Endothelial cell of umbilical vein (primary cell): ENCODE results near the gene FBXO24. TPM values are rescaled to one million over a fixed set of nuclear protein-coding genes. Genes with fewer than 3 reads are reported as not detected.
"Not testable (repeated sequence)": the region's sequence is repeated elsewhere in the genome, so short reads cannot be mapped to it uniquely, and the experiment has no call there.

ENCODE experiments used
- BruUV-seq: library from RNA; stranded (reverse); fragments of 400-500 nt; replicated peaks from 2 replicates; lab custom pipeline; 2021; lab: Mats Ljungman, UMichigan
- CTCF ChIA-PET: fragments of 300-600, 350-600 bp; sonication (Branson Sonifier 250); formaldehyde crosslinking; loops from one replicate; lab custom pipeline; 2021; ENCODE audit warnings: antibody characterized with exemption, inconsistent platforms; lab: Charles Lee
- POLR2A ChIA-PET: fragments of 300-600, 350-600 bp; sonication (Branson Sonifier 250); formaldehyde crosslinking; loops from one replicate; lab custom pipeline; 2021; ENCODE audit warnings: antibody characterized with exemption, inconsistent platforms; lab: Charles Lee
- DNase-seq: peaks from one replicate; pipeline ENCODE4 v3.0.0-alpha.2; 2011; ENCODE audit warnings: low read depth, low spot score
- FAIRE-seq: peaks from 2 replicates; lab custom pipeline; 2011; peaks lifted over from hg19 to GRCh38; lab: Jason Lieb, UNC
- H2AFZ ChIP-seq: 2 replicates; pipeline ENCODE4 v1.6.0; 2012; ENCODE audit warnings: low read depth, low read length, control low read depth, inconsistent platforms
- H3K27ac ChIP-seq: 2 replicates; pipeline ENCODE4 v1.5.1; 2011; ENCODE audit warnings: low read depth, mild to moderate bottlenecking, control low read depth, low read length, moderate library complexity; ENCODE audit not compliant: insufficient read depth
- H3K27me3 ChIP-seq, 2 experiments: 2 replicates each; pipeline versions ENCODE4 v1.6.0 to v1.6.1; 2011; ENCODE audit warnings: low read length in 2 of 2, mixed read lengths in 1 of 2; ENCODE audit not compliant: control insufficient read depth in 2 of 2, insufficient read depth in 2 of 2
- H3K36me3 ChIP-seq, 2 experiments: 2 replicates in 1 of 2; 3 replicates in 1 of 2; pipeline ENCODE4 v1.5.1; 2011; ENCODE audit warnings: low read length in 2 of 2, mild to moderate bottlenecking in 1 of 2, moderate library complexity in 1 of 2; ENCODE audit not compliant: control insufficient read depth in 2 of 2, insufficient read depth in 2 of 2; ENCODE audit errors: extremely low read depth in 1 of 2
- H3K4me1 ChIP-seq: 3 replicates; pipeline ENCODE4 v1.5.1; 2011; ENCODE audit warnings: mild to moderate bottlenecking, low read length; ENCODE audit not compliant: control insufficient read depth, insufficient read depth; ENCODE audit errors: extremely low read depth
- H3K4me2 ChIP-seq: 2 replicates; pipeline ENCODE4 v1.6.1; 2011; ENCODE audit warnings: low read length, control low read depth, mixed read lengths; ENCODE audit not compliant: insufficient read depth
- H3K4me3 ChIP-seq, 3 experiments: fragments of 200-600 bp in 1 of 3; sonication (generic), shearing (Covaris generic) in 1 of 3; replicated peaks in 1 of 3; 2 replicates each; pipeline ENCODE4 v1.5.1; 2011 to 2016; ENCODE audit warnings: control low read depth in 3 of 3, low read length in 3 of 3, mild to moderate bottlenecking in 2 of 3, inconsistent platforms in 1 of 3, low read depth in 1 of 3, moderate library complexity in 1 of 3; ENCODE audit not compliant: insufficient read depth in 1 of 3
- H3K79me2 ChIP-seq: 2 replicates; pipeline ENCODE4 v1.6.0; 2012; ENCODE audit warnings: low read length, inconsistent platforms; ENCODE audit not compliant: control insufficient read depth, insufficient read depth
- H3K9ac ChIP-seq: replicated peaks from 2 replicates; pipeline ENCODE3; 2011; ENCODE audit warnings: low read length, control low read depth; ENCODE audit not compliant: insufficient read depth; ENCODE audit errors: extremely low read depth
- H3K9me1 ChIP-seq: replicated peaks from 3 replicates; pipeline ENCODE4 v1.6.0; 2011; ENCODE audit warnings: mild to moderate bottlenecking, low read length; ENCODE audit not compliant: control insufficient read depth, insufficient read depth; ENCODE audit errors: extremely low read depth
- H3K9me3 ChIP-seq: replicated peaks from 2 replicates; pipeline ENCODE4 v1.5.1; 2012; ENCODE audit warnings: low read length, inconsistent platforms; ENCODE audit not compliant: control insufficient read depth, insufficient read depth
- H4K20me1 ChIP-seq: replicated peaks from 2 replicates; pipeline ENCODE3; 2011; ENCODE audit warnings: mild to moderate bottlenecking, low read length; ENCODE audit not compliant: control insufficient read depth, insufficient read depth; ENCODE audit errors: extremely low read depth
- CTCF ChIP-seq, 2 donors: IDR thresholded peaks; 1 replicate in 1 of 2; 2 replicates in 1 of 2; pipeline ENCODE4 v1.5.1; 2011; ENCODE audit warnings: low read length in 2 of 2, mild to moderate bottlenecking in 2 of 2, moderate library complexity in 2 of 2, control low read depth in 1 of 2, inconsistent platforms in 1 of 2, low read depth in 1 of 2; ENCODE audit not compliant: insufficient read depth in 1 of 2; ENCODE audit errors: extremely low read depth in 1 of 2
- EZH2 ChIP-seq: IDR thresholded peaks from 2 replicates; pipeline ENCODE4 v1.6.1; 2012; ENCODE audit warnings: borderline replicate concordance, low read depth, mild to moderate bottlenecking, moderate library complexity, low read length, inconsistent platforms; ENCODE audit not compliant: severe bottlenecking
- MAX ChIP-seq: IDR thresholded peaks from 2 replicates; pipeline ENCODE4 v1.6.1; 2011; ENCODE audit not compliant: insufficient read depth, insufficient read length
- MYC ChIP-seq: IDR thresholded peaks from one replicate; pipeline ENCODE4 v1.6.1; 2011; ENCODE audit warnings: mild to moderate bottlenecking, low read depth, low read length
- POLR2A ChIP-seq: IDR thresholded peaks from 2 replicates; pipeline ENCODE4 v1.6.1; 2012; ENCODE audit warnings: low read depth, mild to moderate bottlenecking, control low read depth, low read length
- dilution Hi-C: fragments of 300-500 bp; cut with MboI; formaldehyde crosslinking; loops from one replicate; pipeline ENCODE4 v1.15.0; 2019; ENCODE audit warnings: low sequenced_read_pairs; ENCODE audit not compliant: extremely low pct_ligation_motif_present
- intact Hi-C: fragments of 100-400 bp; cut with micrococcal nuclease; formaldehyde crosslinking; loops from one replicate; pipeline ENCODE4 v1.10.0; 2022
- polyA plus RNA-seq, 4 experiments: library from polyadenylated mRNA; depleted of rRNA in 3 of 4; stranded (reverse) in 3 of 4; unstranded in 1 of 4; fragments of >200 nt; gene quantifications; 2 replicates each; pipeline versions ENCODE4 v1.2.1 to v1.2.3, GENCODE V29; 2011 to 2012; ENCODE audit warnings: missing spikeins in 1 of 4
- total RNA-seq: library from RNA; stranded (reverse); gene quantifications from 2 replicates; pipeline ENCODE4 v1.2.3, GENCODE V29; 2021

Gene FBXO24
- total and polyA plus RNA-seq, 2 donors (not counting 3 experiments of a cell fraction or from before 2014, with no cell fraction given): 0.37 to 0.38 TPM

DNA sequence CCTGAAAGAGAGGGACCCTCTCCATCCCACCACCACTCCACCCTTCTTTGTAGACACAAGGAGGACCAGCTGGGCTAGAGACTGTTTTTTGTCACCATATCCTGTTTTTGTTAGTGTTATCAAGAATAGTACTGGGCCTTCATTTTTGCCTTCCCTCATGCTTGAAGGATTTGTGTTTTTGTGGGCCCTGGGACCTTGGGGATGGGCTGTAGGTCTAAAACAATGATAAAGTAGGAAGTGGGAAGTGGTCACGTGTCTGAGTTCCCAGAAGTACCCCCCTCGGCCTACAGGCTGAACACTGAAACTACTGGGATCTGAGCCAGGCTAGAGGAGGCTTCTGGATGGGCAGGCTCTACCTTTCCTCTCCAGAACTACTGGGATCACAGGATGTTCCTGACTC lies 38.3 kb upstream of the FBXO24 start:
- Histone ChIP-seq H3K4me1 (peaks cover 52% of the 10 kb centered on the region), H3K9ac (peak overlapping the region; percentile 66), H3K27me3 (no peaks in the 10 kb centered on the region), H3K9me1 (no peaks in the 10 kb centered on the region), H3K4me2 (no peak overlapping the region), H3K36me3 (peaks cover 8 to 10% of the 10 kb centered on the region in 2 experiments), H4K20me1 (no peaks in the 10 kb centered on the region), H3K79me2 (peaks cover 13% of the 10 kb centered on the region), H3K27ac (peak overlapping the region; percentile 94), H3K9me3 (no peaks in the 10 kb centered on the region), H2AFZ (peak overlapping the region; percentile 14), H3K4me3 (no peak overlapping the region)
- FAIRE-seq (peak; percentile 92), DNase-seq (peak; percentile 73)
- no TSS peak for BruUV-seq
- CTCF ChIA-PET: interaction anchor here (0.8 to 3.4 kb wide), 9 partner anchors 8 to 78 kb away, joined by 3 to 35 read pairs (median 5); partner anchors contain the start of genes AGFG2 and NYAP1
- intact Hi-C loops (no loop called here), dilution Hi-C loops (no loop called here)
- TF ChIP-seq MYC: no peak
- peak in 1 of 2 donors; percentile 23 for TF ChIP-seq CTCF (IDR thresholded peaks at IDR 0.05; ENCODE audit: extremely low read depth in 1 of 2, insufficient read depth in 1 of 2, low read depth in 1 of 2, low read length in 2 of 2)
- TF ChIP-seq MAX: peak; percentile 52
- TF ChIP-seq EZH2: no peak
- peak; percentile 33 for TF ChIP-seq POLR2A
- POLR2A ChIA-PET: interaction anchor here (1.0 to 2.0 kb wide), 4 partner anchors 12 to 119 kb away, joined by 4 to 7 read pairs (median 6); partner anchors contain the start of genes FBXO24, LRCH4 and ZCWPW1

- intact Hi-C loops, H3K4me3 ChIP-seq, H4K20me1 ChIP-seq, H3K9me1 ChIP-seq, H3K9ac ChIP-seq, DNase-seq, H3K4me2 ChIP-seq, FAIRE-seq, H3K27me3 ChIP-seq, H3K9me3 ChIP-seq, H2AFZ ChIP-seq, dilution Hi-C loops: not testable (repeated sequence)
- ChIA-PET CTCF (interaction anchor here (1.0 to 3.4 kb wide), 9 partner anchors 9 to 99 kb away, joined by 3 to 35 read pairs (median 5); partner anchors contain the start of gene TSC22D4), POLR2A (interaction anchor here (0.7 to 1.1 kb wide), 2 partner anchors 10 to 37 kb away, joined by 4 to 6 read pairs; partner anchors contain the start of genes FBXO24 and LRCH4)
- Histone ChIP-seq H3K27ac (peak overlapping the region; percentile 22), H3K4me1 (peaks cover 52% of the 10 kb centered on the region), H3K36me3 (peaks cover 8 to 16% of the 10 kb centered on the region in 2 experiments), H3K79me2 (peaks cover 12% of the 10 kb centered on the region)
- TSS peak; percentile 4 for BruUV-seq
Observed at GRCh38 chr7:100548446-100548845, 37.7 kb upstream of the FBXO24 start.
